A549 (cell line): ENCODE measurements around the gene ZBTB43.

ENCODE experiments used
- JUN ChIP-seq, 2 experiments: fragments of >200 bp; sonication (Bioruptor Twin); formaldehyde crosslinking; IDR thresholded peaks; 2 replicates in 1 of 2; 3 replicates in 1 of 2; pipeline ENCODE4 v1.6.1; 2016 to 2017
- POLR2A ChIP-seq: IDR thresholded peaks from 2 replicates; pipeline ENCODE4 v1.6.1; 2012; ENCODE audit warnings: mild to moderate bottlenecking, low read length
- RAD21 ChIP-seq, 2 experiments: fragments of >200 bp in 1 of 2; sonication (Bioruptor Twin) in 1 of 2; formaldehyde crosslinking in 1 of 2; IDR thresholded peaks in 1 of 2; conservative IDR thresholded peaks in 1 of 2; 2 replicates in 1 of 2; 3 replicates in 1 of 2; pipeline ENCODE4 v1.6.1; 2012 to 2018; ENCODE audit warnings: inconsistent platforms in 1 of 2
- REST ChIP-seq: fragments of 200-600 bp; sonication (generic); IDR thresholded peaks from 2 replicates; pipeline ENCODE4 v1.6.1; 2016; ENCODE audit warnings: antibody characterized with exemption, mild to moderate bottlenecking, moderate library complexity
- RFX5 ChIP-seq: fragments of 450-650 bp; IDR thresholded peaks from 2 replicates; pipeline ENCODE4 v1.7.1; 2014; ENCODE audit warnings: antibody characterized with exemption, mild to moderate bottlenecking, moderate library complexity
- TF ChIP-seq, protein P1 (sequence below): fragments of >200 bp; sonication (Bioruptor Twin); formaldehyde crosslinking; IDR thresholded peaks from 3 replicates; pipeline ENCODE4 v1.5.1; 2016
- TF ChIP-seq, protein P2 (sequence below): fragments of 450-650 bp; IDR thresholded peaks from 2 replicates; pipeline ENCODE4 v1.6.1; 2014; ENCODE audit warnings: antibody characterized with exemption
- TF ChIP-seq, protein P3 (sequence below): fragments of 250-450 bp; sonication (Bioruptor Pico); IDR thresholded peaks from 2 replicates; pipeline ENCODE4 v1.5.0; 2021; ENCODE audit warnings: mild to moderate bottlenecking, moderate library complexity, borderline replicate concordance

DNA sequence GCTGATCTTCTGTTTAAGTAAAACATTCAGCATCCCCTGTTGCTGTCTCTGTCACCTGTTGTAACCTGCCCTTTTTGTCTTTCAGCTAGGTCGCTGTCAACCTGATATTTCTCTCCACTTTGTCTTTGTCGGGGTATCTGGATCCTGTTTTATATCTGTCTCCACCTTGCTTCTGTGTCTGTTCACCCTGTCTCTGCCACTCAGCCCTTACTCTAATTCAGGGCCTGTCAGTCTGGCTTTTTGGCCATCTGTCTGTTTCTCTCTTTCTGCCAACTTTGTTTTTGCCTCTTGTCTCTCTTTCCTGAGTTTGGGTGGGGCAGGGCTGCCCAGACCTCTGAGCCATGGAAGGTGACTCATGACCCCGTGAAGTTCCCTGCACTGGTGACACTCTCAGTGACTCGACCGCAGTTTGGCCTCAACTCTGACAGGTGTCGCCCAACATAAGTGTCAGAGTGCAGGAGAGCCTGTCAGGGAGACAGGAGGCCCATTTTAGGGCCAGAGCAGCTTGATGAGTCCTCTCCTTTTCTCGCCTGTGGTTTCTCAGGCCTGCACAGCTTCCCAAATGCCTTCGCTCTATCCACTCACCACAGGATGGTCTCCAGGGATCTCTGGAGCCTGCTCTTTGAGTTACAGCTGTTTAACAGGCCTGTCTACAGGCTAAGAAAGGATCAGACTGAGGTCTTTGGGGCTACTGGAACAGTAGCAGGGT, 868 bp downstream of the ZBTB43 start:
- TF ChIP-seq, protein P1, sequence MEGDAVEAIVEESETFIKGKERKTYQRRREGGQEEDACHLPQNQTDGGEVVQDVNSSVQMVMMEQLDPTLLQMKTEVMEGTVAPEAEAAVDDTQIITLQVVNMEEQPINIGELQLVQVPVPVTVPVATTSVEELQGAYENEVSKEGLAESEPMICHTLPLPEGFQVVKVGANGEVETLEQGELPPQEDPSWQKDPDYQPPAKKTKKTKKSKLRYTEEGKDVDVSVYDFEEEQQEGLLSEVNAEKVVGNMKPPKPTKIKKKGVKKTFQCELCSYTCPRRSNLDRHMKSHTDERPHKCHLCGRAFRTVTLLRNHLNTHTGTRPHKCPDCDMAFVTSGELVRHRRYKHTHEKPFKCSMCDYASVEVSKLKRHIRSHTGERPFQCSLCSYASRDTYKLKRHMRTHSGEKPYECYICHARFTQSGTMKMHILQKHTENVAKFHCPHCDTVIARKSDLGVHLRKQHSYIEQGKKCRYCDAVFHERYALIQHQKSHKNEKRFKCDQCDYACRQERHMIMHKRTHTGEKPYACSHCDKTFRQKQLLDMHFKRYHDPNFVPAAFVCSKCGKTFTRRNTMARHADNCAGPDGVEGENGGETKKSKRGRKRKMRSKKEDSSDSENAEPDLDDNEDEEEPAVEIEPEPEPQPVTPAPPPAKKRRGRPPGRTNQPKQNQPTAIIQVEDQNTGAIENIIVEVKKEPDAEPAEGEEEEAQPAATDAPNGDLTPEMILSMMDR = no peak
- TF ChIP-seq REST (no peak), RFX5 (no peak), JUN (IDR thresholded peaks at IDR 0.05) (no peak), POLR2A (no peak), RAD21 (conservative IDR thresholded peaks at IDR 0.05 in 1 of 2, IDR thresholded peaks at IDR 0.05 in 1 of 2) (no peak)
- TF ChIP-seq, protein P2, sequence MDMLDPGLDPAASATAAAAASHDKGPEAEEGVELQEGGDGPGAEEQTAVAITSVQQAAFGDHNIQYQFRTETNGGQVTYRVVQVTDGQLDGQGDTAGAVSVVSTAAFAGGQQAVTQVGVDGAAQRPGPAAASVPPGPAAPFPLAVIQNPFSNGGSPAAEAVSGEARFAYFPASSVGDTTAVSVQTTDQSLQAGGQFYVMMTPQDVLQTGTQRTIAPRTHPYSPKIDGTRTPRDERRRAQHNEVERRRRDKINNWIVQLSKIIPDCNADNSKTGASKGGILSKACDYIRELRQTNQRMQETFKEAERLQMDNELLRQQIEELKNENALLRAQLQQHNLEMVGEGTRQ = no peak
- TF ChIP-seq, protein P3, sequence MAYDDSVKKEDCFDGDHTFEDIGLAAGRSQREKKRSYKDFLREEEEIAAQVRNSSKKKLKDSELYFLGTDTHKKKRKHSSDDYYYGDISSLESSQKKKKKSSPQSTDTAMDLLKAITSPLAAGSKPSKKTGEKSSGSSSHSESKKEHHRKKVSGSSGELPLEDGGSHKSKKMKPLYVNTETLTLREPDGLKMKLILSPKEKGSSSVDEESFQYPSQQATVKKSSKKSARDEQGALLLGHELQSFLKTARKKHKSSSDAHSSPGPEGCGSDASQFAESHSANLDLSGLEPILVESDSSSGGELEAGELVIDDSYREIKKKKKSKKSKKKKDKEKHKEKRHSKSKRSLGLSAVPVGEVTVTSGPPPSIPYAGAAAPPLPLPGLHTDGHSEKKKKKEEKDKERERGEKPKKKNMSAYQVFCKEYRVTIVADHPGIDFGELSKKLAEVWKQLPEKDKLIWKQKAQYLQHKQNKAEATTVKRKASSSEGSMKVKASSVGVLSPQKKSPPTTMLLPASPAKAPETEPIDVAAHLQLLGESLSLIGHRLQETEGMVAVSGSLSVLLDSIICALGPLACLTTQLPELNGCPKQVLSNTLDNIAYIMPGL (CRISPR knock-in tag) = no peak
